Muscle of leg (tissue), 11 donors: ENCODE data around the gene SH3PXD2B. TPM values are rescaled to one million over a fixed set of nuclear protein-coding genes. Genes with fewer than 3 reads are reported as not detected.
A peak's percentile ranks its signal among the peaks of the same experiment; 100 is the strongest.
"Not testable (repeated sequence)": the region's sequence is repeated elsewhere in the genome, so short reads cannot be mapped to it uniquely, and the experiment has no call there.

ENCODE experiments used
- DNase-seq: peaks from one replicate; pipeline ENCODE4 v3.0.0; 2013
- H3K27ac ChIP-seq: one replicate; pipeline ENCODE4 v1.5.1; 2013; ENCODE audit warnings: mild to moderate bottlenecking, low read length, control low read depth
- H3K27me3 ChIP-seq: one replicate; pipeline ENCODE4 v1.6.1; 2013; ENCODE audit warnings: low read length; ENCODE audit not compliant: control insufficient read depth, insufficient read depth
- H3K36me3 ChIP-seq: one replicate; pipeline ENCODE4 v1.6.1; 2013; ENCODE audit warnings: low read length; ENCODE audit not compliant: control insufficient read depth, insufficient read depth
- H3K4me1 ChIP-seq: one replicate; pipeline ENCODE4 v1.6.1; 2013; ENCODE audit warnings: low read length; ENCODE audit not compliant: control insufficient read depth, insufficient read depth
- H3K4me3 ChIP-seq: one replicate; pipeline ENCODE4 v1.5.1; 2013; ENCODE audit warnings: low read length, control low read depth
- H3K9me3 ChIP-seq: replicated peaks from 2 replicates; pipeline ENCODE4 v1.6.1; 2013; ENCODE audit warnings: low read depth, low read length; ENCODE audit not compliant: control insufficient read depth
- WGBS: methylation state at CpG from one replicate; pipeline ENCODE4 v1.1.5; 2013; ENCODE audit warnings: missing lambda C conversion rate; ENCODE audit not compliant: insufficient coverage; 5-methylcytosine and 5-hydroxymethylcytosine counted together
- polyA plus RNA-seq, 8 donors: library from polyadenylated mRNA; unstranded; fragments of 120-200 nt; gene quantifications; one replicate each; pipeline versions ENCODE4 v1.2.1 to v1.2.3, GENCODE V29; 2013; ENCODE audit warnings: inconsistent platforms in 1 of 8, low replicate concordance in 1 of 8; ENCODE audit not compliant: insufficient read length in 8 of 8, insufficient read depth in 1 of 8
- total RNA-seq: library from RNA; stranded (reverse); fragments of 120-200 nt; gene quantifications from one replicate; pipeline ENCODE4 v1.2.4, GENCODE V29; 2013

The SH3PXD2B gene
- total and polyA plus RNA-seq, 9 donors: 19.2 to 60.9 (median 36.1) TPM

GRCh38 chr5:172291837-172292236, 162.5 kb downstream of the SH3PXD2B start:
- not testable (repeated sequence) for H3K4me1 ChIP-seq, H3K27ac ChIP-seq, H3K4me3 ChIP-seq, H3K9me3 ChIP-seq, H3K36me3 ChIP-seq, H3K27me3 ChIP-seq, DNase-seq
- 0% methylated on average over 1 of the region's 5 CpGs for WGBS

- Histone ChIP-seq H3K27ac (no peak overlapping the region), H3K36me3 (no peaks in the 10 kb centered on the region), H3K4me3 (no peak overlapping the region), H3K4me1 (peaks cover 9% of the 10 kb centered on the region), H3K27me3 (no peaks in the 10 kb centered on the region), H3K9me3 (no peaks in the 10 kb centered on the region)
- DNase-seq: no peak
- WGBS: no CpG with 5 or more reads among the region's 4 CpGs
Measured at GRCh38 chr5:172288465-172288864, 165.9 kb downstream of the SH3PXD2B start.

DNA sequence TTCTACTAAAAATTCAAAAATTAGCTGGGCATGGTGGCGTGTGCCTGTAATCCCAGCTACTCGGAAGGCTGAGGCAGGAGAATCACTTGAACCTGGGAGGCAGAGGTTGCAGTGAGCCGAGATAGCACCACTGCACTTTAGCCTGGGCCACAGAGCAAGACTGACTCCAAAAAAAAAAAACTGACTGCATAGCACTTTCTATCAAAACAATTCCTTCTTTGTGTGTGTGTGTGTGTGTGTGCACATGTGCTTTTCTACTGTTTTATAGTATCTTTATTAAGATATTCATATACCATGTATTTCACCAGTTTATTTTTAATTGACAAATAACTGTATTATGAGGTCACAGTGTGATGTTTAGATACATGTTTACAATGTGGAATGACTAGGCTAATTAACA, 167.2 kb downstream of the SH3PXD2B start:
- not testable (repeated sequence) for H3K4me1 ChIP-seq, H3K9me3 ChIP-seq, DNase-seq, H3K27ac ChIP-seq, H3K4me3 ChIP-seq, H3K36me3 ChIP-seq, H3K27me3 ChIP-seq
- WGBS: 100% methylated on average over 2 of the region's 3 CpGs

GRCh38 chr5:172285226-172286143, 168.8 kb downstream of the SH3PXD2B start:
- Histone ChIP-seq H3K27me3 (no peaks in the 10 kb centered on the region), H3K27ac (peak overlapping the region; percentile 98), H3K4me1 (peaks cover 14% of the 10 kb centered on the region), H3K36me3 (no peaks in the 10 kb centered on the region), H3K9me3 (no peaks in the 10 kb centered on the region), H3K4me3 (no peak overlapping the region)
- WGBS: 59% methylated on average over 6 of the region's 15 CpGs
- peak; percentile 28 for DNase-seq

- Histone ChIP-seq H3K4me3 (peak overlapping the region; percentile 84), H3K27ac (peak overlapping the region; percentile 98), H3K9me3 (no peaks in the 10 kb centered on the region), H3K4me1 (peaks cover 14% of the 10 kb centered on the region), H3K36me3 (no peaks in the 10 kb centered on the region), H3K27me3 (no peaks in the 10 kb centered on the region)
- DNase-seq: peak; percentile 75
- no CpG with 5 or more reads among the region's 11 CpGs for WGBS
Measured at GRCh38 chr5:172284611-172284980, 169.7 kb downstream of the SH3PXD2B start.

DNA sequence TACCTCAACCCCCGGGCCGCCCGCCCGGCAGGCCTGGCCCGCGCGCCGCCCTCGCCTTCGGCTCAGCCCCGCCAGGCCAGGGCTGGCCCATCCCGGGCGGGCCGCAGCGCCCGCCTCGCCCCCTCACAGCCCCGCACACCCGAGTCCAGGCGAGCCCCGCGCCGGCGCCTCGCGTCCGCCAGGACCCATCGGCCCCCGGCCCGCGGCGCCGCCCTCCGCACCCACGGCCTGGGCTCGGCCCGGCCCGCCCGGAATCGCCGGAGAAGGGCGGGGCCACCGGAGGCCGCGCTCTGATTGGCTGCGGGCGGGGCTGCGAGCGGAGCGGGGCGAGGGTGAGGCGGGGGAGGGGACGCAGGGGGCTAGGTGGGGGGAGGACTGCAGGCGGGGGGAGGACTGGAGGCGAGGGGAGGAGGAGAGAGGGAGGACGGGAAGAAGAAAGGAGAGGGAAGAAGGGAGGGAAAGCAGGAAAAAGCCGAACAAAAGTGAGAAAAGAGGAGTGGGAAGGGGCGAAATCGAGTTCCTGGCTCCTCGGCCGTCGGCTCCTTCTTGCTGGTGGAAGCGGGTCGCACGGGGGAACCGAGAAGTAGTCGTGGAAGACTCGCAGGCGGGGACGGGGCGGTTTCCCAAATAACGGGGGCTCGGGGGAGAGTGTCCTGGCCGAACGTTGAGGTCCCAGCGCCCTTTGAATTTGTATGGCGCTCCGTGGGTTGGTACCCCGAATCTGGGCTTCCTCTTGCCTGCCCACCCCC, 170.3 kb downstream of the SH3PXD2B start:
- Histone ChIP-seq H3K9me3 (no peaks in the 10 kb centered on the region), H3K4me3 (peak overlapping the region; percentile 84), H3K36me3 (no peaks in the 10 kb centered on the region), H3K4me1 (peaks cover 14% of the 10 kb centered on the region), H3K27me3 (no peaks in the 10 kb centered on the region), H3K27ac (peak overlapping the region; percentile 98)
- WGBS: under 1% methylated on average over 61 of the region's 79 CpGs
- DNase-seq: peak; percentile 97

GRCh38 chr5:172283020-172283861, 171.1 kb downstream of the SH3PXD2B start, which contains the start of gene UBTD2:
TSS of gene UBTD2 (minus strand) at chr5:172283764. CDS start at chr5:172283665, 99 bp downstream.
- Histone ChIP-seq H3K27ac (peak within 1 kb of the TSS; percentile 98), H3K4me1 (peaks cover 14% of the 10 kb centered on the region), H3K36me3 (no peaks in the 10 kb centered on the region), H3K9me3 (no peaks in the 10 kb centered on the region), H3K4me3 (peak within 1 kb of the TSS; percentile 93), H3K27me3 (no peaks in the 10 kb centered on the region)
- DNase-seq: peak; percentile 93
- WGBS: 0% methylated on average over 77 of the region's 87 CpGs

DNA sequence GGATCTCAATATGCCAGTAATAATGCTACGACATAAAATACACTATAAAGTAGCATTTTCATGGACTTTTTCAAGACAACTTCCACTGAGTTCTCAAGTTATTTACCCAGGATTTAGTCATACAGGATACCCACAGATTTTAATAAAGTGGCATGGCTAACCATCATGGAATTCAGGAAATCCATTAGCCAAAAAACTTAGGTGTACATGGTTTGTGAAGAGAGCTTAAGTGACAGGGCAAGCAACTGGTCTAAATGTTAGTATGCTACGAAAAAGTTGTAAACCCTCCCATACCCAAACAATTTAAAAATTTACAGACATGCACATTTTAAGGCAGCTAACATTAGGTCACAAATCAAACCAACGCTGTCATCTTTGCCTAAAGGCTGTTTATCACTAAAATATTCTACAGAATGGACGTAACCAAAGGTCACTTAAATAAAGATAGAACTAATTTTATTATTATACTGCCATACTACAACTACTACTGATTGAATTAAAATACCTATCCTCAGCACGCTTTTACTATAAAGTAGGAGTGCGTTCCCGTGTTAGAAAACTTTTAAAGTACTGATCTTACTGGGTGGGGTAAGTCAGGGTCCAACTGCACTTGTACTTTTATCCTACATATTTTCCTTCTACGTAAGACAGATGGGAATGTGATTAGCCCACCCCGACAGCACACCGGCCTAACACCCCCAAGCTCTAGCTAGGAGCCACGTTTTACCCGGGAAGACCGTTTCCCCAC, 171.9 kb downstream of the SH3PXD2B start:
- Histone ChIP-seq H3K4me1 (peaks cover 14% of the 10 kb centered on the region), H3K27me3 (no peaks in the 10 kb centered on the region), H3K27ac (peak overlapping the region; percentile 97), H3K4me3 (peak overlapping the region; percentile 93), H3K36me3 (no peaks in the 10 kb centered on the region), H3K9me3 (no peaks in the 10 kb centered on the region)
- no peak for DNase-seq
- WGBS: 0% methylated on average over 5 of the region's 13 CpGs

DNA sequence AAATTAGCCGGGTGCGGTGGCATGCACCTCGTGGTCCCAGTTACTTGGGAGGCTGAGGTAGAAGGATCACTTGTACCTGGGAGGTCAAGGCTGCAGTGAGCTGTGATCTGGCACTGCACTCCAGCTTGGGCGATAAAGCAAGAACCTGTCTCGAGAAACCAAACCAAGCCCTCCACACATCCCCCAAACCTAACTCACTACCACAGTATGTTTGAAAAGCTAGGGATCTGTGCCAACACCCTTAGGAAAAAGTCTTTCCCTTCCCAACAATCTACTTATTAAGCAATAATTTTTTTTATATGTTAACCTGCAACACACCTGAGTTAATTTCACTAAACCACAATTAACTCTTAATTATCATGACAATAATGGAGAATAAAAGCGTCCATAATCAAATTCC, 173.0 kb downstream of the SH3PXD2B start:
- H3K36me3 ChIP-seq: peaks cover 4% of the 10 kb centered on the region
- WGBS: 42% methylated on average over 2 of the region's 6 CpGs
- no peak overlapping the region for H3K4me3 ChIP-seq
- no peaks in the 10 kb centered on the region for H3K27me3 ChIP-seq
- no peaks in the 10 kb centered on the region for H3K9me3 ChIP-seq
- peaks cover 14% of the 10 kb centered on the region for H3K4me1 ChIP-seq
- H3K27ac ChIP-seq: no peak overlapping the region
- peak; percentile 44 for DNase-seq
